GM19193 (cell line): ENCODE results near the gene PAN2.

ENCODE experiments used
- POLR2A ChIP-seq: IDR thresholded peaks from 4 replicates; pipeline ENCODE4 v1.6.1; 2011; ENCODE audit not compliant: insufficient read depth, insufficient read length; ENCODE audit errors: extremely low read depth

The PAN2 gene

DNA sequence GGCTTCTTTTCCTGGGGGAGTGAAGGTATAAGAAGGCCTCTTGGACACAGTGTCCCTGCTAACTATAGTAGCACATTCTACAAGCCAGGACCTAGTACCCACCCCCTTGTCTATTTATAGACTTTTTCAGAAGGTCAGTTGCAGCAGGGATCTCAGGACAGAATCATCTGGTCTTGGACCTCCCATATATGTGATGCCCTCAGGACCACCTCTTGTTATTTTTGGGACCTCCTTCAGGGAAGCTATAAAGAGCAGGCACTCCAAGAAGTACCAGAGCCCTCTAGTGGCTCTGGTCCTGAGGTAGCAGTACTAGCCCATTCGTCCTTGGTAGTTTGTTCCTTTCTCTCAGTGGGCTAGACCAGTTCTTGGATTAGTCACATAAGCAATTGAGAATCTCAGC, 62.8 kb downstream of the PAN2 start:
- TF ChIP-seq POLR2A: no peak

DNA sequence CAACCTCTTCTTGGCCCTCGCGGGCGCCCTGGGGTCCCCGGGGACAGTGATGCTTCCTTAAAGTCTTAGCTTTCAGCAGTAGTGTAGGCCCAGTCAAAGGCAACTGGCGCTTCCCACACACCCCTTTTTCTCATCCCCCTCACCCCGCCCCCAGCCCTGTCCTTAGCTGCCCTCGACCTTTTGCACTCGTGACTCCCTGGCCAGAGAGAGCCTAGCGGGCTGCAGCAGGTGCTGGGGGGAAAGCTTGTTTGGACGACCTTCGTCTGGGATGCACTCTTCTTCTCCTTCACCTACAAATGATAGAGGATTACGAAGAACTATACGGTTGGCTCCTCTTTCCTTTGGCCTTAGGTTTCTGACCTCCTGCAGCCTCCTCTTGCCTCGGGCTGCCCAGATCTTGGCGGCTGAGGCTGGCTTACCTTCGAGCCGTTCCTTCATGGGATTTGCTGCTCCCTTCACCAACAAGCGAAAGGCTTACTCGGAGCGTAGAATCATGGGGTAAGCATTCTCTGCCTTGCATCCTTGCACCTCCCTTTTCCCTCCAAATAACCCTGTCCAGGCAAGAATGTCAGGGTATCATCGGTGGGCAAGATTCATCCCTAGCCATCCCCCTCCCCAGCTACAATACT, 66.2 kb downstream of the PAN2 start:
- no peak for TF ChIP-seq POLR2A

DNA sequence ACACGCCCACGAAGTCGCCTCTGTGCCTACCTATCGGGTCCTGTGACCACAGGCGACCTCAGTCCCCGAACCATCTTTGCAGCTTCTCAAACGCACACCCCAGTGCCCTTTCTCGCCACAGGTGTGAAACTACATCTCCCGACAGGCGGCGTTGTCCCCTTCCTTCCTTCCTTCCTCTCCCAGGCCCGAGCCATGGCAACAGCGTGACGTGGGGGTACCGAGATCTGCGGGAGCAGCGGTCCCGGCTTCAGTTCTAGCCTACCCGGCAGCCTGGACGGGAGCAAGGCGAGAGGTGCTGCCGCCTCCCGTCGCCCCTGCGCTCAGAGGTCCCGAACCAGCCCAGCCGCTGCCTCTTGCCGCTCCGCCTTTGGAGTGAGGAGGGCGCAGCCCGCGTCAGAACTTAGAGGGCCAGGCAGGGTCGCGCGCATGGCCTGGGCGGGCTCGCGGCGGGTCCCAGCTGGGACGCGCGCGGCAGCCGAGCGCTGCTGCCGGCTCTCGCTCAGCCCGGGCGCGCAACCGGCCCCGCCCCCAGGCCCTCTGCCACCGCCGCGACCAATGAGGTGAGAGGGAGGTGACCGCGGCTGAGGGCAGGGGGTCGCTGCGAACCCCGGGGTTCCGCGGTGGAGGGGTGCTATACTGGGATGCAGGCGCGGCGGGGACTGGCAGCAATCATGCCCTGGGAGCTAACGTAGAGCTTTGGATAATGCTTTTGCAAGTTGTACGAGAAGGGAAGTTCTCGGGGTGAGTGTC, 66.9 kb downstream of the PAN2 start, which contains the start of gene COQ10A:
Gene COQ10A (plus strand): TSS at position 250 of the 750 bp plus-strand sequence. CDS start 177 bp downstream, at position 427.
- TF ChIP-seq POLR2A: peak; percentile 91
